ENCODE measurements around the gene DLL1. TPM values are rescaled to one million over a fixed set of nuclear protein-coding genes. Genes with fewer than 3 reads are reported as not detected.
"Not testable (repeated sequence)": the region's sequence is repeated elsewhere in the genome, so short reads cannot be mapped to it uniquely, and the experiment has no call there.

The DLL1 gene, protein sequence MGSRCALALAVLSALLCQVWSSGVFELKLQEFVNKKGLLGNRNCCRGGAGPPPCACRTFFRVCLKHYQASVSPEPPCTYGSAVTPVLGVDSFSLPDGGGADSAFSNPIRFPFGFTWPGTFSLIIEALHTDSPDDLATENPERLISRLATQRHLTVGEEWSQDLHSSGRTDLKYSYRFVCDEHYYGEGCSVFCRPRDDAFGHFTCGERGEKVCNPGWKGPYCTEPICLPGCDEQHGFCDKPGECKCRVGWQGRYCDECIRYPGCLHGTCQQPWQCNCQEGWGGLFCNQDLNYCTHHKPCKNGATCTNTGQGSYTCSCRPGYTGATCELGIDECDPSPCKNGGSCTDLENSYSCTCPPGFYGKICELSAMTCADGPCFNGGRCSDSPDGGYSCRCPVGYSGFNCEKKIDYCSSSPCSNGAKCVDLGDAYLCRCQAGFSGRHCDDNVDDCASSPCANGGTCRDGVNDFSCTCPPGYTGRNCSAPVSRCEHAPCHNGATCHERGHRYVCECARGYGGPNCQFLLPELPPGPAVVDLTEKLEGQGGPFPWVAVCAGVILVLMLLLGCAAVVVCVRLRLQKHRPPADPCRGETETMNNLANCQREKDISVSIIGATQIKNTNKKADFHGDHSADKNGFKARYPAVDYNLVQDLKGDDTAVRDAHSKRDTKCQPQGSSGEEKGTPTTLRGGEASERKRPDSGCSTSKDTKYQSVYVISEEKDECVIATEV
- total RNA-seq: 10 to 100 TPM in 2 of 9 donors, 1 to 10 TPM in 7; 1.2 to 13.3 (median 7.6) TPM
- polyA plus RNA-seq: 1 to 10 TPM in 2 of 3 donors, under 1 TPM in 1; 0.75 to 9.4 (median 7.9) TPM
- long read RNA-seq, donor 1: 0 reads
- long read RNA-seq, donor 2: 0 reads
- long read RNA-seq, donor 3: 0 reads
- long read RNA-seq, donor 4: 0 reads
- long read RNA-seq, donor 5, transcript DLL1-201 (11 exons, 3,174 nt): major isoform, 17 of 30 reads
- long read RNA-seq, donor 5, partial matches to known transcripts: 2 of 30 reads
- long read RNA-seq, donor 5, other reads (novel, unspliced or antisense): 11 of 30 reads
- long read RNA-seq, donor 6, partial matches to known transcripts: 1 of 3 reads
- long read RNA-seq, donor 6, other reads (novel, unspliced or antisense): 1 of 3 reads
- long read RNA-seq, donor 7: 0 reads
- long read RNA-seq, donor 8, partial matches to known transcripts: 0 of 1 reads
- long read RNA-seq, donor 8, other reads (novel, unspliced or antisense): 0 of 1 reads
- long read RNA-seq, donor 9: 0 reads
- long read RNA-seq, donor 10, partial matches to known transcripts: 0 of 1 reads
- long read RNA-seq, donor 10, other reads (novel, unspliced or antisense): 0 of 1 reads

GRCh38 chr6:170290296-170291128 lies at the start of gene DLL1:
DLL1 (minus strand) TSS chr6:170291078; CDS start chr6:170290139, 939 bp downstream.
- intact Hi-C loops (cut with DNase I): no loop called here
- Histone ChIP-seq H3K4me3 (peak within 1 kb of the TSS; percentile 38 to 93 (median 78)), H3K27ac (peak within 1 kb of the TSS in 4 of 5 donors; percentile 62 to 78 (median 70)), H3K36me3 (replicated peaks in 1 of 2) (peaks cover 0 to 2% of the 10 kb centered on the region in 2 donors), H3K27me3 (peaks cover 13% of the 10 kb centered on the region), H3K4me1 (replicated peaks in 1 of 2) (peaks cover 24 to 42% of the 10 kb centered on the region in 2 donors), H3K9me3 (replicated peaks in 1 of 3) (no peaks in the 10 kb centered on the region)
- TF ChIP-seq POLR2A (IDR thresholded peaks at IDR 0.05) (peak in 1 of 2 donors; percentile 72), CTCF (IDR thresholded peaks at IDR 0.05) (no peak)
- peak; percentile 62 to 80 (median 69) for DNase-seq
- WGBS, 4 donors: 0 to 4% (median 1%) methylated on average over 12 to 83 of the region's 83 CpGs

DNA sequence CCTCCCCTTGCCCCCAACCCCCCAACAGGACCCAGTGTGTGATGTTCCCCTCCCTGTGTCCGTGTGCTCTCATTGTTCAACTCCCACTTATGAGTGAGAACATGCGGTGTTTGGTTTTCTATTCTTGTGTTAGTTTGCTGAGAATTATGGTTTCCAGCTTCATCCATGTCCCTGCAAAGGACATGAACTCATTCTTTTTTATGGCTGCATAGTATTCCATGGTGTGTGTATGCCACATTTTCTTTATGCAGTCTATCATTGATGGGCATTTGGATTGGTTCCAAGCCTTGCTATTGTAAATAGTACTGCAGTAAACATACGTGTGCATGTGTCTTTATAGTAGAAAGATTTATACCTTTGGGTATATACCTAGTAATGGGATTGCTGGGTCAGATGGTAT lies 44.3 kb upstream of the DLL1 start:
- H3K4me3 ChIP-seq; H3K27ac ChIP-seq; H3K27me3 ChIP-seq; H3K9me3 ChIP-seq (replicated peaks in 1 of 3); intact Hi-C loops (cut with DNase I); H3K4me1 ChIP-seq (replicated peaks in 1 of 2); DNase-seq: not testable (repeated sequence)
- peaks cover 0 to 20% of the 10 kb centered on the region in 2 donors for H3K36me3 ChIP-seq (replicated peaks in 1 of 2)
- WGBS, 4 donors: 93 to 100% (median 98%) methylated on average over 3 of the region's 3 CpGs

- TF ChIP-seq CTCF (IDR thresholded peaks at IDR 0.05) (no peak), POLR2A (IDR thresholded peaks at IDR 0.05) (no peak)
- intact Hi-C loops (cut with DNase I): no loop called here
- no peak overlapping the region for H3K27ac ChIP-seq
- H3K9me3 ChIP-seq (replicated peaks in 1 of 3): no peaks in the 10 kb centered on the region
- WGBS, 4 donors: 86 to 90% (median 86%) methylated on average over 8 of the region's 8 CpGs
- H3K27me3 ChIP-seq: no peaks in the 10 kb centered on the region
- H3K36me3 ChIP-seq (replicated peaks in 1 of 2): peaks cover 0 to 41% of the 10 kb centered on the region in 2 donors
- H3K4me1 ChIP-seq (replicated peaks in 1 of 2): no peaks in the 10 kb centered on the region
- no peak for DNase-seq
- H3K4me3 ChIP-seq: no peak overlapping the region
Observed at GRCh38 chr6:170329321-170329720, 38.4 kb upstream of the DLL1 start.

- TF ChIP-seq POLR2A (IDR thresholded peaks at IDR 0.05): no peak
- no peak for TF ChIP-seq CTCF (IDR thresholded peaks at IDR 0.05)
- Histone ChIP-seq H3K36me3 (replicated peaks in 1 of 2) (peaks cover 0 to 12% of the 10 kb centered on the region in 2 donors), H3K27ac (no peak overlapping the region), H3K9me3 (replicated peaks in 1 of 3) (no peaks in the 10 kb centered on the region), H3K4me1 (replicated peaks in 1 of 2) (peaks cover 0 to 12% of the 10 kb centered on the region in 2 donors), H3K4me3 (no peak overlapping the region), H3K27me3 (no peaks in the 10 kb centered on the region)
- intact Hi-C loops (cut with DNase I): no loop called here
- no peak for DNase-seq
- 64 to 89% (median 80%) methylated on average over 5 of the region's 5 CpGs for WGBS, 4 donors
Observed at GRCh38 chr6:170317718-170318117, 26.8 kb upstream of the DLL1 start.
